ENCODE measurements around the gene GPC5. TPM values are rescaled to one million over a fixed set of nuclear protein-coding genes. Genes with fewer than 3 reads are reported as not detected.

GPC5 gene
- total RNA-seq, 1 experiment from 2014 or later, result 0.15 TPM

DNA sequence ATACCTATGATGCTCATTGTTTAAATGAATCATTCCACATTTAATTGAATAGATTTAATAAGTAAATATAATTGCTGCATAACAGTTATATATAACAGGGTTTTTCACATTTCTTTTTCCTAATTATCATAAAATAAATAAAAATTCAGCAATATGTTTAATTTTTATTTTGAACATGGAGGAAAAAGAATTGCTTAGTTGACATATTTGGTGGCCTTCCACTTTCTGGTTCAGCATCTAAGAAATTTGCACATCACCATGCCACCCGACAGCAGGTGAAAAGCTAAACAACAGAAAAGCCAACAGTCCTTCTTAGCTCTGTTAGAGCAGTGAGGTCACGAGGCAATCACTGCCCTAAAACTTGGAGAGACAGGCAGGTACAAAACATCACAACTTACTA lies 790.2 kb downstream of the GPC5 start:
- Histone ChIP-seq H4K5ac (ENCODE audit: insufficient read length, low read depth, low read length) (no peak overlapping the region), H3K4ac (ENCODE audit: low read depth, low read length) (no peak overlapping the region), H3K4me2 (ENCODE audit: insufficient read depth, insufficient read length, low read length) (no peak overlapping the region), H2BK15ac (ENCODE audit: low read depth, low read length) (no peak overlapping the region), H4K20me1 (ENCODE audit: control insufficient read depth, insufficient read depth, insufficient read length) (no peaks in the 10 kb centered on the region), H3K27ac (ENCODE audit: insufficient read length, low read depth, low read length) (no peak overlapping the region), H3K4me1 (ENCODE audit: insufficient read depth, low read length) (no peaks in the 10 kb centered on the region), H4K8ac (replicated peaks; ENCODE audit: insufficient read length, low read depth, low read length) (no peak overlapping the region), H2BK12ac (ENCODE audit: insufficient read length, low read depth, low read length) (no peak overlapping the region), H2BK5ac (ENCODE audit: insufficient read length, low read length) (no peak overlapping the region), H3K9ac (ENCODE audit: extremely low read depth, insufficient read length, low read length) (no peak overlapping the region), H3T11ph (ENCODE audit: low read length) (no peak overlapping the region), H2BK120ac (ENCODE audit: low read depth, low read length, poor library complexity, severe bottlenecking) (no peak overlapping the region), H3K79me1 (ENCODE audit: insufficient read depth, low read depth, low read length, poor library complexity, severe bottlenecking) (no peaks in the 10 kb centered on the region), H2BK20ac (ENCODE audit: low read depth, low read length, poor library complexity, severe bottlenecking) (no peak overlapping the region), H3K23ac (ENCODE audit: insufficient read length, low read depth, low read length) (no peak overlapping the region), H3K14ac (ENCODE audit: insufficient read depth, low read length) (no peak overlapping the region), H4K91ac (ENCODE audit: insufficient read length, low read depth, low read length) (no peak overlapping the region), H3K56ac (ENCODE audit: insufficient read length, low read depth, low read length) (no peak overlapping the region), H2AK5ac (ENCODE audit: insufficient read length, low read length) (no peak overlapping the region), H3K79me2 (ENCODE audit: insufficient read depth, low read length) (no peaks in the 10 kb centered on the region), H3K18ac (ENCODE audit: insufficient read length, low read depth, low read length) (no peak overlapping the region), H3K27me3 (ENCODE audit: insufficient read depth, low read length) (no peaks in the 10 kb centered on the region), H3K9me3 (ENCODE audit: control insufficient read depth, low read depth, low read length) (no peaks in the 10 kb centered on the region), H3K23me2 (ENCODE audit: insufficient read length, low read depth, low read length, poor library complexity, severe bottlenecking) (no peaks in the 10 kb centered on the region), H2AFZ (ENCODE audit: low read length) (no peak overlapping the region)
- Mint-ChIP-seq H3K27me3 (ENCODE audit: low read depth) (no peaks in the 10 kb centered on the region; the same call in 1 of the 2 replicates), H3K9me3 (peaks cover 4 to 12% of the 10 kb centered on the region in 2 experiments; a peak in 4 of 5 replicates), H3K4me1 (no peaks in the 10 kb centered on the region), H3K4me3 (no peak overlapping the region), H3K36me3 (ENCODE audit: insufficient read depth in 1 of 3, low read depth in 3 of 3) (peaks cover 0 to 9% (median 0%) of the 10 kb centered on the region in 3 experiments; a peak in 1 of 7 replicates), H3K27ac (peak overlapping the region in 1 of 3 experiments; percentile 19; a peak in 1 of 7 replicates)
- no CpG with 5 or more reads among the region's 2 CpGs for WGBS (ENCODE audit: extremely low coverage, insufficient read length, low lambda C conversion rate)
- DNase-seq, result no peak
- TF ChIP-seq, protein P1, sequence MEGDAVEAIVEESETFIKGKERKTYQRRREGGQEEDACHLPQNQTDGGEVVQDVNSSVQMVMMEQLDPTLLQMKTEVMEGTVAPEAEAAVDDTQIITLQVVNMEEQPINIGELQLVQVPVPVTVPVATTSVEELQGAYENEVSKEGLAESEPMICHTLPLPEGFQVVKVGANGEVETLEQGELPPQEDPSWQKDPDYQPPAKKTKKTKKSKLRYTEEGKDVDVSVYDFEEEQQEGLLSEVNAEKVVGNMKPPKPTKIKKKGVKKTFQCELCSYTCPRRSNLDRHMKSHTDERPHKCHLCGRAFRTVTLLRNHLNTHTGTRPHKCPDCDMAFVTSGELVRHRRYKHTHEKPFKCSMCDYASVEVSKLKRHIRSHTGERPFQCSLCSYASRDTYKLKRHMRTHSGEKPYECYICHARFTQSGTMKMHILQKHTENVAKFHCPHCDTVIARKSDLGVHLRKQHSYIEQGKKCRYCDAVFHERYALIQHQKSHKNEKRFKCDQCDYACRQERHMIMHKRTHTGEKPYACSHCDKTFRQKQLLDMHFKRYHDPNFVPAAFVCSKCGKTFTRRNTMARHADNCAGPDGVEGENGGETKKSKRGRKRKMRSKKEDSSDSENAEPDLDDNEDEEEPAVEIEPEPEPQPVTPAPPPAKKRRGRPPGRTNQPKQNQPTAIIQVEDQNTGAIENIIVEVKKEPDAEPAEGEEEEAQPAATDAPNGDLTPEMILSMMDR (conservative IDR thresholded peaks at IDR 0.05), result no peak

All from H9 (cell line).